ENCODE measurements around the gene TUBE1. TPM values are rescaled to one million over a fixed set of nuclear protein-coding genes. Genes with fewer than 3 reads are reported as not detected.

Gene TUBE1
- polyA plus RNA-seq, 2 of the 4 experiments (the other 2 are of a cell fraction), result 6.8 to 32.5 TPM

- FAIRE-seq (no peak), DNase-seq (ENCODE audit: low read depth in 1 of 2, low spot score in 1 of 2) (no peak), ATAC-seq (no peak)
- Histone ChIP-seq H3K9me3 (no peaks in the 10 kb centered on the region), H3K4me3 (no peak overlapping the region), H3K27ac (no peak overlapping the region), H3K4me2 (no peak overlapping the region), H3K4me1 (no peaks in the 10 kb centered on the region)
- 68% methylated on average over 7 of the region's 7 CpGs for whole genome bisulfite sequencing (ENCODE audit: missing lambda C conversion rate)
- POLR2A ChIA-PET, result no interaction called here
- TF ChIP-seq HDAC2 (IDR thresholded peaks at IDR 0.05) (no peak), MAFK (IDR thresholded peaks at IDR 0.05; ENCODE audit: partially characterized antibody) (no peak), ESRRA (IDR thresholded peaks at IDR 0.05; ENCODE audit: borderline replicate concordance, low read length) (no peak), TFCP2L1 (CRISPR knock-in tag; IDR thresholded peaks at IDR 0.05) (no peak), GATA3 (IDR thresholded peaks at IDR 0.05; ENCODE audit: borderline replicate concordance) (no peak), NFE2L2 (conservative IDR thresholded peaks at IDR 0.05; ENCODE audit: low read length) (no peak), ZSCAN20 (CRISPR knock-in tag; IDR thresholded peaks at IDR 0.05) (no peak), HOXB13 (CRISPR knock-in tag; IDR thresholded peaks at IDR 0.05; ENCODE audit: low read depth) (no peak), SMC3 (IDR thresholded peaks at IDR 0.05) (no peak), RNF2 (IDR thresholded peaks at IDR 0.05; ENCODE audit: borderline replicate concordance, low read depth) (no peak)
- CTCF ChIA-PET, result interaction anchor here (1.0 to 1.2 kb wide), 3 partner anchors 11 to 108 kb away, joined by 3 read pairs; no protein-coding TSS in a partner anchor
Observed at GRCh38 chr6:112030206-112030960, 56.9 kb downstream of the TUBE1 start.

GRCh38 chr6:112029045-112029822 is 58.0 kb downstream of the TUBE1 start:
- H3K9me3 ChIP-seq, result no peaks in the 10 kb centered on the region
- 45% methylated on average over 15 of the region's 15 CpGs for WGBS (ENCODE audit: missing lambda C conversion rate)
- H3K4me3 ChIP-seq, result no peak overlapping the region
- no peak overlapping the region for H3K4me2 ChIP-seq
- ChIA-PET POLR2A (no interaction called here), CTCF (interaction anchor here (0.6 to 2.6 kb wide), 11 partner anchors 9 to 972 kb away, joined by 3 to 12 read pairs (median 4); no protein-coding TSS in a partner anchor)
- no peak for FAIRE-seq
- no peak overlapping the region for H3K27ac ChIP-seq
- H3K4me1 ChIP-seq, result no peaks in the 10 kb centered on the region
- ATAC-seq, result peak in 1 of 2 experiments; percentile 88; a peak in 3 of 6 replicates
- TF ChIP-seq POLR2A (IDR thresholded peaks at IDR 0.05; ENCODE audit: low read length), result no peak
- TF ChIP-seq CEBPB (IDR thresholded peaks at IDR 0.05), result no peak
- TF ChIP-seq HOXB5 (CRISPR knock-in tag; IDR thresholded peaks at IDR 0.05), result no peak
- peak; percentile 54 for TF ChIP-seq SMC3 (IDR thresholded peaks at IDR 0.05)
- TF ChIP-seq CTCF (IDR thresholded peaks at IDR 0.05), result peak; percentile 57
- no peak for TF ChIP-seq HEYL (CRISPR knock-in tag; IDR thresholded peaks at IDR 0.05)
- DNase-seq (ENCODE audit: low read depth in 1 of 2, low spot score in 1 of 2), result peak; percentile 22 to 68

GRCh38 chr6:112027942-112028674 is 59.2 kb downstream of the TUBE1 start:
- 66% methylated on average over 3 of the region's 3 CpGs for WGBS (ENCODE audit: missing lambda C conversion rate)
- FAIRE-seq, result no peak
- Histone ChIP-seq H3K9me3 (no peaks in the 10 kb centered on the region), H3K4me1 (no peaks in the 10 kb centered on the region), H3K27ac (no peak overlapping the region), H3K4me2 (no peak overlapping the region), H3K4me3 (no peak overlapping the region)
- no peak for DNase-seq (ENCODE audit: low read depth in 1 of 2, low spot score in 1 of 2)
- POLR2A ChIA-PET, result no interaction called here
- CTCF ChIA-PET, result interaction anchor here (0.6 to 2.6 kb wide), 13 partner anchors 8 to 1665 kb away, joined by 3 to 12 read pairs (median 3); no protein-coding TSS in a partner anchor
- ATAC-seq, result no peak
- no peak for TF ChIP-seq ZC3H11A (IDR thresholded peaks at IDR 0.05)
- no peak for TF ChIP-seq NFE2L2 (conservative IDR thresholded peaks at IDR 0.05; ENCODE audit: low read length)
- no peak for TF ChIP-seq USF2 (IDR thresholded peaks at IDR 0.05)
- no peak for TF ChIP-seq FOXS1 (CRISPR knock-in tag; IDR thresholded peaks at IDR 0.05)
- TF ChIP-seq ZNF302 (CRISPR knock-in tag; IDR thresholded peaks at IDR 0.05), result no peak
- TF ChIP-seq HOXB13 (CRISPR knock-in tag; IDR thresholded peaks at IDR 0.05; ENCODE audit: low read depth), result no peak
- no peak for TF ChIP-seq EP300 (IDR thresholded peaks at IDR 0.05)
- no peak for TF ChIP-seq GATA3 (IDR thresholded peaks at IDR 0.05; ENCODE audit: borderline replicate concordance)
- no peak for TF ChIP-seq CTCF (IDR thresholded peaks at IDR 0.05)
- TF ChIP-seq CBX8 (IDR thresholded peaks at IDR 0.05), result no peak
- TF ChIP-seq SMC3 (IDR thresholded peaks at IDR 0.05), result no peak
- TF ChIP-seq E2F6 (IDR thresholded peaks at IDR 0.05; ENCODE audit: borderline replicate concordance, low read depth), result no peak
- TF ChIP-seq MAX (IDR thresholded peaks at IDR 0.05), result no peak
- no peak for TF ChIP-seq CEBPB (IDR thresholded peaks at IDR 0.05)
- no peak for TF ChIP-seq MYC (IDR thresholded peaks at IDR 0.05; ENCODE audit: borderline replicate concordance, low read length)
- TF ChIP-seq SREBF2 (IDR thresholded peaks at IDR 0.05), result no peak
